GM12878 (cell line): ENCODE data around the gene MYO1H. TPM values are rescaled to one million over a fixed set of nuclear protein-coding genes. Genes with fewer than 3 reads are reported as not detected.

Experiments
- ATAC-seq: fragments of 200-7000 bp; cut with Tn5 transposase; 3 replicates; pipeline ENCODE4 v1.9.1; 2020; ENCODE audit warnings: mild to moderate bottlenecking, moderate library complexity
- BruUV-seq: library from RNA; stranded (reverse); fragments of 400-500 nt; replicated peaks from 2 replicates; lab custom pipeline; 2021; lab: Mats Ljungman, UMichigan
- CTCF ChIA-PET: fragments of 300-600 bp; sonication (Branson Sonifier 250); formaldehyde crosslinking; extraction: SDS; loops from one replicate; lab custom pipeline; 2021; ENCODE audit warnings: inconsistent platforms; lab: Yijun Ruan, JAX
- POLR2A ChIA-PET: fragments of 350-600 bp; formaldehyde crosslinking; extraction: SDS; loops from one replicate; lab custom pipeline; 2021; ENCODE audit warnings: inconsistent platforms; lab: Charles Lee
- RAD21 ChIA-PET: fragments of 300-600 bp; sonication (Branson Sonifier 250); formaldehyde crosslinking; loops from one replicate; lab custom pipeline; 2023; ENCODE audit warnings: antibody characterized with exemption; ENCODE audit not compliant: unreplicated experiment; lab: Charles Lee
- SMC1A ChIA-PET: fragments of 300-600 bp; sonication (Branson Sonifier 250); formaldehyde crosslinking; loops from one replicate; lab custom pipeline; 2023; ENCODE audit not compliant: unreplicated experiment, uncharacterized antibody; lab: Charles Lee
- DNase-seq: peaks from one replicate; pipeline ENCODE4 v3.0.0-alpha.2; 2011; ENCODE audit warnings: low read depth, low spot score
- FAIRE-seq: peaks from 3 replicates; lab custom pipeline; 2011; peaks lifted over from hg19 to GRCh38; lab: Jason Lieb, UNC
- H2AFZ ChIP-seq: 2 replicates; pipeline ENCODE4 v1.6.0; 2011; ENCODE audit warnings: low read depth, low read length, control low read depth; ENCODE audit not compliant: control insufficient read depth
- H3K27ac ChIP-seq: 2 replicates; pipeline ENCODE4 v1.5.1; 2011; ENCODE audit warnings: control low read depth; ENCODE audit not compliant: control insufficient read depth, insufficient read depth
- H3K27me3 ChIP-seq, 2 experiments: replicated peaks in 1 of 2; 2 replicates each; pipeline versions ENCODE4 v1.6.0 to v1.6.1; 2011; ENCODE audit warnings: low read length in 1 of 2; ENCODE audit not compliant: control insufficient read depth in 2 of 2, insufficient read depth in 2 of 2
- H3K36me3 ChIP-seq, 2 experiments: 2 replicates each; pipeline ENCODE4 v1.5.1; 2011; ENCODE audit warnings: low read length in 1 of 2; ENCODE audit not compliant: control insufficient read depth in 2 of 2, insufficient read depth in 2 of 2
- H3K4me1 ChIP-seq: 2 replicates; pipeline ENCODE4 v1.6.1; 2011; ENCODE audit warnings: mild to moderate bottlenecking, low read length, moderate library complexity, mixed read lengths; ENCODE audit not compliant: control insufficient read depth, insufficient read depth
- H3K4me2 ChIP-seq: 2 replicates; pipeline ENCODE4 v1.6.0; 2011; ENCODE audit warnings: control low read depth; ENCODE audit not compliant: control insufficient read depth, insufficient read depth
- H3K4me3 ChIP-seq: fragments of 200-600 bp; sonication (generic); 2 replicates; pipeline ENCODE4 v1.5.1; 2016
- H3K79me2 ChIP-seq: 2 replicates; pipeline ENCODE4 v1.6.0; 2011; ENCODE audit warnings: low read length; ENCODE audit not compliant: control insufficient read depth, insufficient read depth
- H3K9ac ChIP-seq: 2 replicates; pipeline ENCODE4 v1.8.0; 2011; ENCODE audit warnings: low read length, control low read depth, mixed read lengths; ENCODE audit not compliant: control insufficient read depth, insufficient read depth
- H3K9me3 ChIP-seq: replicated peaks from 3 replicates; pipeline ENCODE4 v1.5.1; 2011; ENCODE audit warnings: mild to moderate bottlenecking, low read length; ENCODE audit not compliant: control insufficient read depth, insufficient read depth
- H4K20me1 ChIP-seq: 2 replicates; pipeline ENCODE4 v1.6.0; 2011; ENCODE audit not compliant: control insufficient read depth, insufficient read depth
- NR2C1 ChIP-seq: fragments of 450-650 bp; IDR thresholded peaks from 2 replicates; pipeline ENCODE4 v1.6.1; 2017; ENCODE audit warnings: antibody characterized with exemption, mild to moderate bottlenecking, moderate library complexity
- SP1 ChIP-seq: IDR thresholded peaks from one replicate; pipeline ENCODE4 v1.6.1; 2011; ENCODE audit warnings: low read depth, low read length
- SUZ12 ChIP-seq: fragments of 200-600 bp; sonication (generic); IDR thresholded peaks from one replicate; pipeline ENCODE4 v1.6.1; 2018; ENCODE audit warnings: antibody characterized with exemption, mild to moderate bottlenecking; ENCODE audit not compliant: unreplicated experiment
- WGBS: methylation state at CpG from one replicate; pipeline ENCODE4 v1.1.6; 2016; ENCODE audit warnings: low lambda C conversion rate; ENCODE audit not compliant: insufficient replicate concordance, insufficient coverage; ENCODE audit errors: missing lambda C conversion rate; 5-methylcytosine and 5-hydroxymethylcytosine counted together
- in situ Hi-C: fragments of 300-500 bp; cut with MboI; formaldehyde crosslinking; loops from 9 replicates; pipeline ENCODE4 v1.14.3; 2018; ENCODE audit warnings: mixed read lengths
- intact Hi-C: fragments of 100-400 bp; cut with micrococcal nuclease; formaldehyde crosslinking; loops from one replicate; pipeline ENCODE4 v1.14.2; 2022; ENCODE audit not compliant: unreplicated experiment
- polyA plus RNA-seq, 11 experiments: library from polyadenylated mRNA; depleted of rRNA in 4 of 11; unstranded in 6 of 11; stranded (reverse) in 5 of 11; fragments of >200 nt; fragmentation: Nextera tagmentation in 4 of 11; fragmentation: Illumina TruSeq in 1 of 11; extraction: Ambion mirVana in 4 of 11; extraction: Trizol in 1 of 11; gene quantifications; 1 replicate in 1 of 11; 2 replicates in 10 of 11; pipeline versions ENCODE4 v1.2.1 to v1.2.3, GENCODE V29; 2011 to 2016; ENCODE audit warnings: inconsistent platforms in 2 of 11, missing spikeins in 2 of 11, low read depth in 1 of 11
- total RNA-seq, 4 experiments: library from RNA; depleted of rRNA in 3 of 4; stranded (reverse); fragments of >200 nt in 3 of 4; fragmentation: Illumina TruSeq in 1 of 4; extraction: Trizol in 1 of 4; gene quantifications; 2 replicates each; pipeline versions ENCODE4 v1.2.1 to v1.2.3, GENCODE V29; 2013 to 2021
- TF ChIP-seq, protein P1 (sequence below): IDR thresholded peaks from 2 replicates; pipeline ENCODE4 v1.6.1; 2012; ENCODE audit warnings: low read depth, low read length, improper control_type of control experiment
- TF ChIP-seq, protein P2 (sequence below): fragments of 450-650 bp; IDR thresholded peaks from 2 replicates; pipeline ENCODE4 v1.6.1; 2017; ENCODE audit warnings: antibody characterized with exemption, mild to moderate bottlenecking, moderate library complexity
- TF ChIP-seq, protein P3 (sequence below): IDR thresholded peaks from 2 replicates; pipeline ENCODE4 v1.6.1; 2011; ENCODE audit warnings: borderline replicate concordance, low read depth, mild to moderate bottlenecking, moderate library complexity, mixed read lengths, low read length; ENCODE audit not compliant: insufficient read depth; ENCODE audit errors: extremely low read length

The MYO1H gene
- total and polyA plus RNA-seq, 10 of the 15 experiments (the other 5 are each of a cell fraction or from before 2014, with no cell fraction given): 0.05 TPM; not detected in 9

DNA sequence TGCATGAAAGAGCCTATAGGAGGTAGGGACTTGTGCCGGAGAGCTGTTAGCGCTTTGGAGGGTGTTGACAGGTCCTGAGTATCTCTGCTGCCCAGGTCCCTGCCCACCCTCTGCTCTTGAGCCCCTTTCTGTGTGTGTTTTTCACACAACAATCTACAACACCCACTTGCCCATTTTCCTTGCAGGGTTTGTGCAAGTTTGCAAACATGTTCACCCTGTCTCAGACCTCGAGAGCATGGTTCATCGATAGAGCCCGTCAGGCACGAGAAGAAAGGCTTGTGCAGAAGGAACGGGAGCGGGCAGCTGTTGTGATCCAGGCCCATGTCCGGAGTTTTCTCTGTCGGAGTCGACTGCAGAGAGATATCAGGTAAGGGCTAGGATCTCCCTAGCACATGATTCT, 135.6 kb downstream of the MYO1H start:
- ChIA-PET RAD21 (no interaction called here), CTCF (interaction anchor here (1.0 to 1.4 kb wide), 2 partner anchors 12 to 34 kb away, joined by 3 to 4 read pairs; no protein-coding TSS in a partner anchor), POLR2A (interaction anchor here (1.3 kb wide), 1 partner anchor 10 kb away, joined by 3 read pairs; no protein-coding TSS in a partner anchor), SMC1A (no interaction called here)
- H3K27me3 ChIP-seq: no peaks in the 10 kb centered on the region
- intact Hi-C loops (no loop called here), in situ Hi-C loops (no loop called here)
- no peak overlapping the region for H3K27ac ChIP-seq
- DNase-seq (no peak), FAIRE-seq (no peak), ATAC-seq (no peak)
- no peaks in the 10 kb centered on the region for H3K9me3 ChIP-seq
- peaks cover 4 to 7% of the 10 kb centered on the region in 2 experiments for H3K36me3 ChIP-seq
- H4K20me1 ChIP-seq: no peaks in the 10 kb centered on the region
- H3K4me1 ChIP-seq: no peaks in the 10 kb centered on the region
- peaks cover 4% of the 10 kb centered on the region for H3K79me2 ChIP-seq
- no peak overlapping the region for H3K4me2 ChIP-seq
- 98% methylated on average over 11 of the region's 11 CpGs for WGBS
- H3K9ac ChIP-seq: no peak overlapping the region
- no peak overlapping the region for H3K4me3 ChIP-seq
- no TSS peak for BruUV-seq
- no peak overlapping the region for H2AFZ ChIP-seq
- TF ChIP-seq NR2C1 (no peak), SUZ12 (no peak), SP1 (no peak)
- TF ChIP-seq, protein P1, sequence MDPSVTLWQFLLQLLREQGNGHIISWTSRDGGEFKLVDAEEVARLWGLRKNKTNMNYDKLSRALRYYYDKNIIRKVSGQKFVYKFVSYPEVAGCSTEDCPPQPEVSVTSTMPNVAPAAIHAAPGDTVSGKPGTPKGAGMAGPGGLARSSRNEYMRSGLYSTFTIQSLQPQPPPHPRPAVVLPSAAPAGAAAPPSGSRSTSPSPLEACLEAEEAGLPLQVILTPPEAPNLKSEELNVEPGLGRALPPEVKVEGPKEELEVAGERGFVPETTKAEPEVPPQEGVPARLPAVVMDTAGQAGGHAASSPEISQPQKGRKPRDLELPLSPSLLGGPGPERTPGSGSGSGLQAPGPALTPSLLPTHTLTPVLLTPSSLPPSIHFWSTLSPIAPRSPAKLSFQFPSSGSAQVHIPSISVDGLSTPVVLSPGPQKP: no peak
- TF ChIP-seq, protein P2, sequence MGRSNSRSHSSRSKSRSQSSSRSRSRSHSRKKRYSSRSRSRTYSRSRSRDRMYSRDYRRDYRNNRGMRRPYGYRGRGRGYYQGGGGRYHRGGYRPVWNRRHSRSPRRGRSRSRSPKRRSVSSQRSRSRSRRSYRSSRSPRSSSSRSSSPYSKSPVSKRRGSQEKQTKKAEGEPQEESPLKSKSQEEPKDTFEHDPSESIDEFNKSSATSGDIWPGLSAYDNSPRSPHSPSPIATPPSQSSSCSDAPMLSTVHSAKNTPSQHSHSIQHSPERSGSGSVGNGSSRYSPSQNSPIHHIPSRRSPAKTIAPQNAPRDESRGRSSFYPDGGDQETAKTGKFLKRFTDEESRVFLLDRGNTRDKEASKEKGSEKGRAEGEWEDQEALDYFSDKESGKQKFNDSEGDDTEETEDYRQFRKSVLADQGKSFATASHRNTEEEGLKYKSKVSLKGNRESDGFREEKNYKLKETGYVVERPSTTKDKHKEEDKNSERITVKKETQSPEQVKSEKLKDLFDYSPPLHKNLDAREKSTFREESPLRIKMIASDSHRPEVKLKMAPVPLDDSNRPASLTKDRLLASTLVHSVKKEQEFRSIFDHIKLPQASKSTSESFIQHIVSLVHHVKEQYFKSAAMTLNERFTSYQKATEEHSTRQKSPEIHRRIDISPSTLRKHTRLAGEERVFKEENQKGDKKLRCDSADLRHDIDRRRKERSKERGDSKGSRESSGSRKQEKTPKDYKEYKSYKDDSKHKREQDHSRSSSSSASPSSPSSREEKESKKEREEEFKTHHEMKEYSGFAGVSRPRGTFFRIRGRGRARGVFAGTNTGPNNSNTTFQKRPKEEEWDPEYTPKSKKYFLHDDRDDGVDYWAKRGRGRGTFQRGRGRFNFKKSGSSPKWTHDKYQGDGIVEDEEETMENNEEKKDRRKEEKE: no peak
- TF ChIP-seq, protein P3, sequence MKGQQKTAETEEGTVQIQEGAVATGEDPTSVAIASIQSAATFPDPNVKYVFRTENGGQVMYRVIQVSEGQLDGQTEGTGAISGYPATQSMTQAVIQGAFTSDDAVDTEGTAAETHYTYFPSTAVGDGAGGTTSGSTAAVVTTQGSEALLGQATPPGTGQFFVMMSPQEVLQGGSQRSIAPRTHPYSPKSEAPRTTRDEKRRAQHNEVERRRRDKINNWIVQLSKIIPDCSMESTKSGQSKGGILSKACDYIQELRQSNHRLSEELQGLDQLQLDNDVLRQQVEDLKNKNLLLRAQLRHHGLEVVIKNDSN: no peak
